C4-2B (cell line): Measurements from ENCODE around the gene NLK.

Source experiments
- H3K27ac ChIP-seq: fragments of 450-650 bp; 2 replicates; pipeline ENCODE4 v1.5.1; 2017
- CTCF ChIP-seq: fragments of 450-650 bp; conservative IDR thresholded peaks from 2 replicates; pipeline ENCODE4 v1.5.1; 2017; ENCODE audit warnings: mild to moderate bottlenecking
- ZFX ChIP-seq: fragments of 450-650 bp; IDR thresholded peaks from 2 replicates; pipeline ENCODE4 v1.6.1; 2017

The NLK gene

GRCh38 chr17:28100936-28101335 lies 58.5 kb downstream of the NLK start:
- TF ChIP-seq ZFX = no peak
- TF ChIP-seq CTCF = no peak

GRCh38 chr17:28101919-28102318 lies 59.4 kb downstream of the NLK start:
- no peak overlapping the region for H3K27ac ChIP-seq

More at GRCh38 chr17:28100936-28101335, 58.5 kb downstream of the NLK start:
- H3K27ac ChIP-seq = no peak overlapping the region

GRCh38 chr17:28105501-28105900 lies 63.0 kb downstream of the NLK start:
- no peak overlapping the region for H3K27ac ChIP-seq
- no peak for TF ChIP-seq ZFX
- TF ChIP-seq CTCF = no peak

More at GRCh38 chr17:28101919-28102318, 59.4 kb downstream of the NLK start:
- TF ChIP-seq ZFX (no peak), CTCF (no peak)

- TF ChIP-seq CTCF (no peak), ZFX (no peak)
- no peak overlapping the region for H3K27ac ChIP-seq
These were observed 67.7 kb downstream of the NLK start for GRCh38 chr17:28110184-28110583.

- TF ChIP-seq CTCF (no peak), ZFX (no peak)
- no peak overlapping the region for H3K27ac ChIP-seq
These were observed 69.7 kb downstream of the NLK start for GRCh38 chr17:28112181-28112580.

- no peak overlapping the region for H3K27ac ChIP-seq
- TF ChIP-seq CTCF = no peak
- no peak for TF ChIP-seq ZFX
These were observed 70.1 kb downstream of the NLK start for GRCh38 chr17:28112606-28113005.

GRCh38 chr17:28113269-28113668 lies 70.8 kb downstream of the NLK start:
- TF ChIP-seq ZFX (no peak), CTCF (no peak)
- no peak overlapping the region for H3K27ac ChIP-seq
